GM21360 (cell line): ENCODE results near the gene PLXNC1.
"Not testable (repeated sequence)": the region's sequence is repeated elsewhere in the genome, so short reads cannot be mapped to it uniquely, and the experiment has no call there.

Experiments
- ATAC-seq: cut with Tn5 transposase; IDR thresholded peaks from one replicate; pipeline ENCODE4 v1.9.1; 2021; ENCODE audit warnings: mild to moderate bottlenecking, moderate library complexity; ENCODE audit not compliant: unreplicated experiment

Gene PLXNC1

GRCh38 chr12:94285943-94286582, 137.7 kb downstream of the PLXNC1 start:
- no peak for ATAC-seq

DNA sequence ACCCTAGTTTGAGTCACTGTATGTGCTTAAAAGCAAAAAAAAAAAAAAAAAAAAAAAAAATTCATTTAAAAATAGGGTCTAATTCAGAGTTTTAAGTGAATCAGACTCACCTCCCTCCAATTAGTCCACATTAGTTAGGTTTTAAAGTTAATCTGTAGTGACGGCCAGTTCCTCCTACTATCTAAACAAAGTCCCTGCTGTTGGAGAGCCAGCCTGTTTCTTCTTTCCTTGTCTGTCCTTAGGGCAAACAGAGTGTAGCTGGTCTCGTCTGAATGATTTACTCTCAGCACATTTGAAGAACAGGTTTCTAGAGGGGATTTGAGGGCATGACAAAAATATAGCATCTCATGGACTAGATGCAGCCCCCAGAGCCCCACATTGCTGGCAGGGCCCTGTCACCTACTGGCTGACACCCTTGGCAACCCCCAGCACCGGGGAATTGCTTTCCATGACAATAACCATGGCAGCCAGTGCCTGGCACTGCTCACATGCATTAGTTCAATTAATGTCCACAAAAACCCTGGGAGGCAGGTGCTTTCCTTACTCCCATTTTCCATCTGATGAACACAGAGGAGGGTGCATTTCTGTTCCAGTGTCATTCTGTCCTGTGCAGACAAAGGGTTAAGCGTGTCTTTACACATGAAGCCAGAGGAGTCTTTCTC, 138.3 kb downstream of the PLXNC1 start:
- no peak for ATAC-seq

DNA sequence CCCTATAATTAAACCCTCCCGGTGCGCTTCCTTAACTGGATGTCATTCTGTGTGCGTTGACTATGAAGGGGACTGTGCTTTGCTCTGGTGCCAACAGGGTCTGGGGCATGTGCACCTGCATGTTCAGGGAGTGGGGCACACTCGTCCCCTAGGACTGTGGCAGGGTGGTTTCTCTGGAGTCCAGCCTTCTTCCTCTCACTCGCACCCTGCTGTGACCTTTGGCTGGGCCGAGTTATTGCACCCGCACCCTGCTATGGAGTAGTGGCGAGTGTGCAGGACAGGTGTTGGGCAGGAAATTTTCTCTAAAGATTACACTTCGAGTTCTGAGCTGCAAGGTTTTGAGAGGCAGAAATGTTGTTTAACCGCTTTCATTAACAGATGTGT, 138.9 kb downstream of the PLXNC1 start:
- no peak for ATAC-seq

- no peak for ATAC-seq
Observed at GRCh38 chr12:94289461-94290312, 141.3 kb downstream of the PLXNC1 start.

DNA sequence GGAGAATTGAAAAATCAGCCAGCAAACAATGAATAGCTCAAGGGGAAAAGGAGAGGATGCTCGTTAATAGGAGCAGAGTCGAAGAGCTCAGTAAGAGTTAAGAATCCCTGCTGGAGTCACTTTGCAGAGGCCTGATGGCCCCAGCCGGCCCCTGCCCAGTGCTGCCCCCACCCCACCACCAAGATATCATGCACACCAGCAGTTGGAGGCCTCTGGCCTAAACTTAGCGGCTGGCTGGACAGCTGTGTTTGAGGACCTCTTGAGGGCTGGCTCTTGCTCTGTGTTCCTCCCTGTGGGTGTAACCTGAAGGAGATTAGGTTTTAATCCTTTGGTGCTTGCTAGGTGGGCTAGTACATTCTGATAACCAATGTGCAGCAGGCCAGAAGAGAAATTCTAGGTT, 142.0 kb downstream of the PLXNC1 start:
- no peak for ATAC-seq

- no peak for ATAC-seq
Observed at GRCh38 chr12:94297096-94297699, 148.8 kb downstream of the PLXNC1 start.

DNA sequence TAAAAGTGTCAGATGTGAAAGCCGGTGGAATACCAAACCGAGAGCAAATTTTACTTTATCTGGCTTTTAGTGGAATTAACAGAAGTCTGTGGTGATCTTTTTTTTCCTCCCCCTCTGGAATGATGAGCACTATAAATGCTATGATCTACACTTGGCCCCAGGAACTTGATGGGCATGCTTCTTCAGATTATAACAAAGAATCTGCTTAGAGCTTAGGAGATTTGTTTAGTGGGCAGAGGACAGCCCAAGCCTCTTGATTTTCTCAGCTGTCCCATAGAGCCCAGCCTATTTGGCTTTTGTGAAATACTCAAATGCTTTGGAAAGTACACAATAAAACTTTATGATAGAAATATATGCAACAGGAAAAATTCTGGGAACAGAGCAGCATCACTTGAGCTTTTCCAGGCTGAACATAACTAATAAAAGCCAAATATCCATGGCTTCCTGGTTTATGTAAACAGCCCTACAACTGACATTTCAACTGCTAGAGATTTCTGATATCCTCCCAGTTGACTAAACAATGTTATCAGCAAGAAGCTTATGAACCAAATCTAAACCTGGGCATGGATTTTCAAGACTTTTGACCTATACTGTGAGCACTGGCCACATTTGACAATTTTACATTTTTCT, 149.6 kb downstream of the PLXNC1 start:
- no peak for ATAC-seq

- ATAC-seq = no peak
Observed at GRCh38 chr12:94299846-94300245, 151.5 kb downstream of the PLXNC1 start.

GRCh38 chr12:94304012-94304411, 155.6 kb downstream of the PLXNC1 start:
- no peak for ATAC-seq

DNA sequence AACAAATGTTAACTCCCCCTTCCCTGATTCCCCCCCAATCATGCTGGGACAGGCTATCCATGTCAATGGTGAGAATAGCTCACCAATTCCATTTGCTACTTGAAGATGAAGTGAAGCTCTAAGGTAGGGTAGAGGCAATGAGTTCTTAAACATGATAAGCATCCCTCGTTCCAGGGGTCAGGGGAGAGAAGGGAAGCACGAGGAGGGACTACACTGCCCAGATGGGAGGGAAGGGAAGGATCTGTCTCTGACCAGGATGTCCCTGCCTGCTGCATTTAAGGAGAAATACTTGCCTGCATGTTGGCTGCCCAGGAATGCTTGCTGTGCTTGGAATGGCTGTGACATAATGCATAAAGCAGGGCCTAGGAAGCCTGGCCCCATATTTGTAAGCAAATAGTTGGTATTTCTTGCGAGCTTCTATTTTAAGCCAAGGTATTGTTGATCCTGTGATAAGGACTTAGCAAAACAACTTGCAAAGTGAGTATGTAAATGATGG, 156.2 kb downstream of the PLXNC1 start:
- ATAC-seq = no peak

DNA sequence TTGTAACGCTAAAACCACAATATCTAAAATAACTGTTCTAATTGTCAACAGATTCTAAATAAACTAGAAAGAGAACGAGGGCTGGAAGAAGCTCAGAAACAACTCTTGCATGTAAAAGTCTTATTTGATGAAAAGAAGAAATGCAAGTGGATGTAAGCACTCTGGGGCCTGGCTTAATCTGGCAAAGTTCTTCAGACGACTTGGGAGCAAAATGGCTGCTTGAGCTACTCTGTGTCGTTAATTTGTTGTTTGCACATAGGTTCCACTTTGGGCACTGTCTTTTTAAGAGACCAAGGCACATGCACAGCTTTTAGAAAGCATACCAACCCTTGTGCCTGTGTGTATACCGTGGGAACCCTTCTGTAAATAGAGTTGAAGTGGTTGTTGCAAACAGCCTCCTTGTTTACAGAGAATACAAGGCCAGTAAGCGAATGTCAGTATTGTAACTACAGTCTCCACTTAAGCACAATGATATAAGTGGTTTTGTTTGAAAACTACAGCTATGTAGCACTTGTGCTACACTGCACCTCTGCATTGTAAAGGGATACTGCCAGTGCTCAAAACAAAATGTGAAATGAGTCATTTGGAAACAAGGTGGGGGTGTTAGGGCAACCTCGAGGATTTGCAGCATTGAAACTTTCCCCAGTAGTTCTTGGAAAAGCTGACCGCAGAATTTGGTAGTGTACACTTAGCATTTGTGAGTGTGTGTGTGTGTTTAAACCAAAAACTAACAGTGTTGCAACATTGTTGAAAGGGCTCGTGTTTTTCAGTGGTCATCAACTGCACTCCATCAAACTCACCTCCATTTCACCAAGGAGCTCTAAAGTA, 157.0 kb downstream of the PLXNC1 start:
- peak; percentile 53 for ATAC-seq

GRCh38 chr12:94308612-94309011, 160.2 kb downstream of the PLXNC1 start:
- no peak for ATAC-seq

DNA sequence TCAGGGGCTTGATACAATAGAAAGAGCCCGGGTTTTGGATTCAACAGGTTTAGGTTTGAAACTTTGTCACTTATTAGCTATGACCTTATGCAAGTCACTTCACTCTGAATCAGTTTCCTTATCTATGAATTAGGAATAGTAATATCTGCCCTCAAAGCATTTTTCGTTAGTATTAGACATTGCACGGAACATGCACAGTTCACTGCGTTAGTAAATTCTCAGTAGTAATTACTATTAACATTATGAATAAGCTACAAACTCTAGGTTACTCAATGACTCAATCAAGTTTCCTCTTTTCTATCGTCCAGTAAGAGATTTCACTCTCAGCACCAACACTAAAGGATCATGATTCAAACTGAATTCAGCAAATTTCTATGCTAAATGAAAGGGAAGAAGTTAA, 161.0 kb downstream of the PLXNC1 start:
- peak; percentile 79 for ATAC-seq

- no peak for ATAC-seq
Observed at GRCh38 chr12:94312378-94312777, 164.0 kb downstream of the PLXNC1 start.

GRCh38 chr12:94316600-94316999, 168.2 kb downstream of the PLXNC1 start:
- not testable (repeated sequence) for ATAC-seq

- ATAC-seq = no peak
Observed at GRCh38 chr12:94318181-94318580, 169.8 kb downstream of the PLXNC1 start.

DNA sequence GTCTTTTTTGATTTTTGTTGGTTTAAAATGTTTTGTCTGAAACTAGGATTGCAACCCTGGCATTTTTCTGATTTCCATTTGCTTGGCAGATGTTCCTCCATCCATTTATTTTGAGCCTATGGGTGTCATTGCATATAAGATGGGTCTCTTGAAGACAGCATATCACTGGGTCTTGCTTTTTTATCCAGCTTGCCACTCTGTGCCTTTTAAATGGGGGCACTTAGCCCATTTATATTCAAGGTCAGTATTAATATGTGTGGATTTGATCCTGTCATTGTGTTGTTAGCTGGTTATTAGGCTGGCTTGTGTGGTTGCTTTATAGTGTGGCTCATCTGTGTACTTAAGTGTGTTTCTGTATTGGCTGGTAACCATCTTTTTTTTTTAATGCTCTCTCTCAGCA, 171.7 kb downstream of the PLXNC1 start:
- ATAC-seq = no peak

DNA sequence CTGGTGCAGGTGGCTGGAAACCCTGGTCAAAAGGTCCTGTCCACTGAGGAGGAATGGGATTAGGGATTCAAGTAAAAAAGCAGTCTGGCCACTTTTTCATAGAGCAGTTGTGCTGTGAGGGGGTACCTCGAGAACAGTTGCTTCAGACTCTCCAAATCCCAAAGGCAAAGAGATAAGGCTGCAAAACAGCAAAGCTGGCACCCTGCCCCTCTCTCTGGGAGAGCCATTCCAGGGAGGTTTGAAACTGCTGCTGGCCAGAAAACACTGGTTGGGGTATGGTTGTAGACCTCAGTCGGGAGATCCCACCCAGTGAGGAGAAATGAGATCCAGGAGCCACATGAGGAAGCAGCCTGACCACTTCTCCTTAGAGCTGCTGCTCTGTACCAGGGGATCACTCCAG, 174.0 kb downstream of the PLXNC1 start:
- no peak for ATAC-seq

DNA sequence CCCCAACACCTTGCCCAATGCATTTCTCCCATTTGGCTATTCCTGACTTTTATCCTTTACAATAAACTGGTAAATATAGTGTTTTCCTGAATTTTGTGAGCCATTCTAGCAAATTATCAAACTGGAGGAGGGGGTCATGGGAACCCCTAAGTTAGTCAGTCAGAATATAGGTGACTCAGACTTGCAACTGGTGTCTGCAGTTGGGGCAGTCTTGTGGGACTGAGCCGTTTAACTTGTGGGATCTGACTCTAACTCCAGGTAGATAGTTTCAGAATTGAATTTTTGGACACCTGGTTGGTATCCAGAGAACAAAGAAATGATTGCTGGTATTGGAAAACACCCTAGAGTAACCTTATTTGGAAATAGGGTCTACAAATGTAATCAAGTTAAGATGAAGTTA, 177.9 kb downstream of the PLXNC1 start:
- no peak for ATAC-seq

- ATAC-seq = no peak
Observed at GRCh38 chr12:94326727-94327126, 178.3 kb downstream of the PLXNC1 start.
